ENCODE results near the gene MUC5B.
"Not testable (repeated sequence)": the region's sequence is repeated elsewhere in the genome, so short reads cannot be mapped to it uniquely, and the experiment has no call there.

Gene MUC5B

GRCh38 chr11:1234054-1234720, 11.3 kb downstream of the MUC5B start:
- DNase-seq: no peak

GRCh38 chr11:1234771-1235305, 12.0 kb downstream of the MUC5B start:
- no peak for DNase-seq

GRCh38 chr11:1235306-1235900, 12.5 kb downstream of the MUC5B start:
- DNase-seq: no peak

GRCh38 chr11:1235901-1236315, 13.0 kb downstream of the MUC5B start:
- DNase-seq: no peak

- no peak for DNase-seq
Observed at GRCh38 chr11:1236316-1237127, 13.7 kb downstream of the MUC5B start.

GRCh38 chr11:1237128-1237580, 14.3 kb downstream of the MUC5B start:
- no peak for DNase-seq

GRCh38 chr11:1237851-1238250, 15.0 kb downstream of the MUC5B start:
- no peak for DNase-seq

- DNase-seq: no peak
Observed at GRCh38 chr11:1238767-1239595, 16.1 kb downstream of the MUC5B start.

- no peak for DNase-seq
Observed at GRCh38 chr11:1239596-1240205, 16.8 kb downstream of the MUC5B start.

- DNase-seq: no peak
Observed at GRCh38 chr11:1240771-1241170, 17.9 kb downstream of the MUC5B start.

- DNase-seq: no peak
Observed at GRCh38 chr11:1241706-1242105, 18.8 kb downstream of the MUC5B start.

- DNase-seq: no peak
Observed at GRCh38 chr11:1242289-1242688, 19.4 kb downstream of the MUC5B start.

GRCh38 chr11:1242751-1243150, 19.9 kb downstream of the MUC5B start:
- not testable (repeated sequence) for DNase-seq

- DNase-seq: not testable (repeated sequence)
Observed at GRCh38 chr11:1243521-1243920, 20.7 kb downstream of the MUC5B start.

GRCh38 chr11:1244557-1244956, 21.7 kb downstream of the MUC5B start:
- DNase-seq: not testable (repeated sequence)

- DNase-seq: not testable (repeated sequence)
Observed at GRCh38 chr11:1245717-1246116, 22.9 kb downstream of the MUC5B start.

GRCh38 chr11:1246301-1246700, 23.4 kb downstream of the MUC5B start:
- not testable (repeated sequence) for DNase-seq

GRCh38 chr11:1247026-1247425, 24.2 kb downstream of the MUC5B start:
- DNase-seq: not testable (repeated sequence)

- DNase-seq: not testable (repeated sequence)
Observed at GRCh38 chr11:1248951-1249350, 26.1 kb downstream of the MUC5B start.

GRCh38 chr11:1250411-1250810, 27.5 kb downstream of the MUC5B start:
- not testable (repeated sequence) for DNase-seq

- no peak for DNase-seq
Observed at GRCh38 chr11:1251236-1251770, 28.4 kb downstream of the MUC5B start.
